NCI-H526 treated with DMSO at 0.1 percent for 48 hours (cell line): ENCODE data around the gene SUMF1.

Experiments used
- DNase-seq: peaks from one replicate; lab custom pipeline; 2025; lab: John Stamatoyannopoulos, UW

Gene SUMF1

DNA sequence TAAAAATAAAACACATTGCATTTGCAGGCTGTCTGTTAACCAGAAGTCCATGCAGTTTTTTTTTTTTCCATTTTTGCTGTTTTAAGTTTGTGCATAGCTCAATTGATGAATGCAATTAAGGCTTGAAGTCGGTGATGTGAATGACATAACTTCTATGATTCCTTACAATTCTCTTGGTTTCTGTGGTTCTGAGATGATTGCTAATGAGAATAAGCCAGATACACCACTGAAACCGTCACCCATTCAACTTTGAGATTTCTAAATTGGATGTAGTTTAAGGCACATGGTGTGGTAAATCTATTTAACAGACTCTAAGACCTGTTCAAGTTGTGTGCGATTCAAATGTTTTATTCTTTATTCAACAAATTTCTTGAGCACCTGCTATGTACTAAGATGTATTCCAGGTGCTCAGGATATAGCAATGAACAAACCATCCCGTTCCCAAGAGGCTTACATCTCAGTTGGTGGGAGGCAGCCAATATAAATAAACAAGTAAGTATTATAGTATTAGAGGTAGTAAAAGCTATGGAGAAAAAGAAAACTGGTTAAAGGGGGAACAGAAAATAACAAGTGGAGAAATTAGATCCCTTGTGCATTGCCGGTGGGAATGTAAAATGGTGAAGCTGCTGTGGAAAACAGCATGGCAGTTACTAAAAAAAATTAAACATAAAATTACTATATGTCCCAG is 30.1 kb upstream of the SUMF1 start:
- DNase-seq: no peak

GRCh38 chr3:4496087-4496452 is 29.0 kb upstream of the SUMF1 start:
- no peak for DNase-seq

GRCh38 chr3:4495294-4496086 is 28.4 kb upstream of the SUMF1 start:
- DNase-seq: no peak

DNA sequence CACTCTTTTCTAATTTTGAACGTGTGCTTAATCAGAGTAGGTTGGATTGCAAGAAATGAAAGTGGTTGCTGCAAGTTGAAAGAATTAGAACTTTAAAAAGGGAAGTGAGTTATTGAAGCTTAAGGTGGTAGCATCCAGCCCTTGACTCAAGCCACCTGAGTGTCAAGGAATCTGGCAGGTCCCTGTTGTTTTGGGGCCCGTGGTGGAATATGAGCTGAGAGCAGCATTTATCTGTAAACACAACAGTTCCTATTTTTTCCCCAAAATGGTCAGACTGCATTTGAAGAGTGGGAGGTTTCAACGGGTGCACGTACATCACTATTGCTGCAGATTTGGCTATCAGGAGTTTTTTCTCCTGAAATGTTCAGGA is 27.8 kb upstream of the SUMF1 start:
- DNase-seq: no peak

GRCh38 chr3:4493941-4494894 is 27.1 kb upstream of the SUMF1 start:
- no peak for DNase-seq

- peak; percentile 96 for DNase-seq
These were observed 26.2 kb upstream of the SUMF1 start, which contains the start of gene ITPR1 for GRCh38 chr3:4493014-4493940. Gene ITPR1 (plus strand): TSS chr3:4493348. CDS start chr3:4516492, 23,144 bp downstream.

DNA sequence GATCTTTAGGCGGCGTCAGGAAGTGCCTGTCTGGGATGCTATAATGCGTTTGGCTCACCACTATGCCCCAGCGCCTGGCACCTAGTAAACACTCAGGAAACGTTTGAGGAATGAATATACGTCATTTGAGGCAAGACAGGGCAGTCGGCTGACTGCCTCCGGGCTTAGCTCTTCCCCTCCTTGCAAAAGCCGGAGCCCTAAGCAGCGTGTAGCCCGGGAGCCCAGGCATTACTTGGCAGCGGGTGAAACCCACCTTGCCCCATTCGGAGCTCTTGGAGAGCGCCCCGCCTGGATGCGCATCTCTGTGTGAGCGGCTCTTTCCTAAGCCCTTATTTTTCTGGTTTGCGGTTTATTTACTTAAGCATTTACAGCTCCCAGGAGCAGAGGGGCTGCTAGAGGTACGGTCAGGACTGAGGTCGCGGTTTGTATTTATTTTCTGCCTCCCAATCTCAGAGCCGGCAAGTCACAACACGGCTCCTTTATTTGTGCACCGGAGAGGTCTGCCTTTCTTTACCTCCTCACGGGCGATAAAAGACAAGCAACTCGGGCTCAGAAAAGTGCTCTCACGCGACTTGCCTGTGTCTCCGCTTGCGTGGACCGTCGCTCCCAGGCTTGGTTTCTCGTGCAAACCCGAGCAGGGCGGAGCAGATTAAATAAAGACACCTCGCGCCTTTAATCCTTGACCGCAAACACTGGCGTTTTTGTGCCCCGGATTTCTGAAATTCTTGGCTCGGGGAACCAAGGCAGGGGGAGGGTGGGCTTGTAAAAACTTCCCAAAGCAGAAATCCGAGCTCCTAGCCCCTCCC is 25.3 kb upstream of the SUMF1 start:
- peak; percentile 63 for DNase-seq

DNA sequence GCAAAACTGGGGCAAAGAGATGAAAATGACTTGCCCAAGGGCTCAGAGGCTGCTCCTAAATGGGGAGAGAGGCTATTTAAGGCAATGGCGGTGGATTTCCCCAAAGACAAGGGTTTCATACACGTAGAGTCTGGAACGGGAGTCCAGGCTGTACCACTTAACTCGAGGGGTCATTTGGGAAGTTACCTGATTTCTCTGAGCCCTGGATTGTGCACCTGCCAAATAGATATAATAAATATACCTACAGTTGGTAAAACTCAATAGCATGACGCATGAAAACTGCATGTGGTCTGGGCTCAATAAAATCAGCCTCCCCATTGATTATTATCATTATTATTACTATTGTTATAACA is 24.8 kb upstream of the SUMF1 start:
- DNase-seq: no peak

- DNase-seq: no peak
These were observed 11.2 kb upstream of the SUMF1 start for GRCh38 chr3:4478261-4478660.

GRCh38 chr3:4476496-4476895 is 9.4 kb upstream of the SUMF1 start:
- DNase-seq: no peak

- no peak for DNase-seq
These were observed 8.7 kb upstream of the SUMF1 start for GRCh38 chr3:4475804-4476203.

DNA sequence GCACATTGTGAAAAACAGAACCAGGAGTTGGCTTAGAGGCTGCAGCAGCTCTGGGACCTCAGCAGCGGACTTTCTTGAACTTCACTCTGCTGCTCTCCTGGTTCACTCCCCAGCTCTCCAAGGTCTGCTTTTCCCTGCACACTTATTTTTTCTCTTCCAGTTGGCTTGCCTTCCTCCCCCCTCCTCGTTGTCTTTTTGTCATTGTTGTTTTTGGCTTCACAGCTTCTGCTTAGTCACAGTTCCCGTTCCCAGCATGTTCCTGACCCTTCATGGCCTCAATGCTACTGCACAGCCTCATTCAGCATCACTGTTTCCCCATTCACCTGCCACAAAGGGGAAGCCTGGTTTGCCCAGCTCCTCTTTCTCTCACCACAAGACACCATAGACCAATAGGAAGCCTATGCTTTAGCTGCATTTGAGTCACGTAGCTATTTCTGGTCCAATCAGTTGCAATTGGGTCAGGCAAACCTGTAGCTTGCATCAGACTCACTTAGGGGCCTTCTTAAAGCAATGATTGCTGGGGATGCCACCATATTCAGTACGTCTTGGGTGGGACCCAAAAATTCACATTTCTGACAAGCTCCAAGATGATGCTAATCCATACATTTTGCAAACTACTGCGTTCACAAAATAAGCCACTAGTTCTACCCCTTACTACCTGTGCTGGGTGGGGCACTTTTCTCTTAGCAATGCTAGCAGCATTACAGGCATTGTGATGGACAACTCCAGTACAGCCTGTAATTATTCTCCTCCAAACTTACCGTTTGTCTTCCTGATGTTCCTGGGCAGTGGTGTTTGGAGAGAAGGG is 7.8 kb upstream of the SUMF1 start:
- no peak for DNase-seq

DNA sequence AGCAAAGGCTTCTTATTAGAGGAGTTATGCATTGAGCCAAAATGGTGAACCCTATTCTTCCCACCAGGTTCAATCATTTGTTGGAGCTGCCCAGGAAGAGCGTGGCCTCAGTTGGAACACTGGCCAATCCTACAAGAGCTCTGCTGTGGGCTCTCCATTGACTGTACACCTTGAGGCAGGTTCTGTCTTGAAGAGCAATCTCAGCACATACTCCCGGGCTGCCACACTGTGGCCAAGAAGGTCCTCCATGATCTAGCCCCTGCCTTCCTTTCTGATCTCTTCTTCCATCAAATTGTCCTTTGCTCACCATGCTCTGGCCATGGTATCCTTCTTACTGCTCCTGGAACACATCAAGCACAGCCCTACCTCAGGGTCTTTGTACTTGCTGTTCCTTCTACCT is 5.7 kb upstream of the SUMF1 start:
- DNase-seq: no peak

GRCh38 chr3:4472312-4472711 is 5.2 kb upstream of the SUMF1 start:
- DNase-seq: no peak

DNA sequence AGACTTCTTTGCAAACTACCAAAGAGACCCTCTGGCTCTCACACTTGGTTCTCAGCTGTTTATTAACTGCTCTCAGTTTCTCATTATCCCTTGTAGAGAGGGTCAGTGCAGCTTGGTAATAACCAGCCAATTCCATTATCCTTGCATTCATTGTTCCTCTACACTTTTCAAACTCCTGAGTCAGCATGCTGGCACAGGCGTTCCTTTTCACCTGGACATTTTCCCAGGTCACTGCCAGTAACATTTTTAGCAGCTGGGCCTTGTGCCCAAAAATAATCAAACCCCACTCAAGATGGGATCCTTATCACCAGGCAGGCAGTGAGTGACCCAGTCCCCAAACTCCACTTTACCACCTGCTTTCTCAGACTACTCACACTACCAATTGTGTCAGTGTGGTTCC is 4.8 kb upstream of the SUMF1 start:
- DNase-seq: no peak

GRCh38 chr3:4467522-4467867 is 426 bp upstream of the SUMF1 start:
- DNase-seq: no peak

DNA sequence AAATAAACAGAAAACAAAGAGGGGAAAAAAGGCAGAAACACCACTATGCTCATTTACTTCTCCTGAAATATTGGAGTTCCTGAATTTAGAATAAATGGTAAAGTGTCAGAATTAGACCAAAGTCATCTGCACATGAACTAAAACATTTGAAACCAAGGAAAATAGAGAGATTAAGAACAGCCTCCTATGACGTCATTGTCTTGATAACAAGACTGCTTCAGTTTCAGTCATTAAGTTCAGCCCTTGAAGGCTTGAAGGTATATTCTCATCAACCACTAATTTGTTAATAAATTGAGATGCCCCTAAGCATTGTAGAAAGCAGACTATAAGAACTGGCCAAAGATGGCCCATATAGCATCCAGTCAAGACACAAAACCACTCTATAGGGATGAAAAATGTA is 2.5 kb downstream of the SUMF1 start:
- no peak for DNase-seq

DNA sequence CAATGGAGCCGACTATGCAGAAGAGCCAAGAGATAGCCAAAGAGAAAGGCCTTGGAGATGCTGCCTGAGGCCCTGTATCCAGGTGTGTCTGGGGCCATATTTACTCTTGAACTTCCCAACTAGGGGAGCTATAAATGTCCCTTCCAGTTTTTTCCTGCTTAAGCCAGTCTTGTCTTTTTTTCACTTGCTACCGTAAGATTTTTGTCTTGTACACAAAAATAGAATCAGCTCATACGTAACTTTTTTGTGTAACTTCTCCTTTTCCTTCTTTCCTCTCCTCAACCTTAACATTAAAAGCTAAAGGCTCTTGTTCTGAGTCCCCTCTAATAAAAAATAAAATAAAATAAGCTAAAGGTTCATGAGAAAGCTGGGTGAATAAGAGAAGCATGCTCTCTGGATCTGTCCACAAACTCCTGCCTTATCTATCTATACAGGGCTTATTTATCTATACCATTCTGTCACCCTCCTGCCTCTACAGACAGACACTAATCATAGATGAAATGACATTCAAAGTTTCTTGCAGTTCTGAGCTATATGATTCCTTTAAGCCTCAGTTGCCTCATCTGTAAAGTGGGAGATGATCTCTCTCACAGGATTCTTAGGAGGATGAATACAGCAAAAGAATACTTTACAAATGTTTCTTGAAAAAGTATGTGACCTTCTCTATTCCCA is 4.6 kb downstream of the SUMF1 start:
- DNase-seq: no peak

DNA sequence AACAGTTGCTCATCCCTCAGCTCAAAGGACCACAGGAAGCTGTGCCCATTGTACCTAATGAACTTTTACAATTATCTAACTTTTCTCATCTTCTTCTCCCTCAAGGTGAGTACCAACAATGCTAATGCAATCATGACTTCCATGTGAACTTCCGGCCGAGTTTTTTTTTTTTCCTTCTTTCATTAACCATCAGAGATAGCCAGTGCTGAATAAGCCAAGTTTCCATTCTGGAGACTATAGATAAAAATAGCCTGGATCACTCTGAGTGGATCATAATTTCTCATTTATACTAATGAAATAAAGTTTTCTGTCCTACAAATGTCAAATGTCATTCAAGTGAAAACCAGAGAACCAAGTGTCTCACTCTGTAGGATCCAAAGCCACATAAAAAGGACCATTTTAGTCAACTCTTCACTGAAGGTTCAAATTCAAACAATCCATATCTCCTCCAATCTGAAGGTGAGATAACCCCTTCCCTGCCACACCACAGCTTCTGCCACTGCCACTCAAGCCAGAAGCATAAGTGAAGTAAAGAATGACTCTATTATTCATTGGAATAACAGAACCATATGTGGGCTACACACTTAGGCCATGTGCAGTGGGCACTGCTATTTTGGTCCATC is 5.5 kb downstream of the SUMF1 start:
- DNase-seq: no peak
